GM18861 (cell line): ENCODE results near the gene WHRN.

ENCODE experiments used
- ATAC-seq: cut with Tn5 transposase; IDR thresholded peaks from one replicate; pipeline ENCODE4 v1.9.1; 2021; ENCODE audit not compliant: unreplicated experiment

WHRN gene

GRCh38 chr9:114473447-114473801, 31.8 kb downstream of the WHRN start:
- no peak for ATAC-seq

DNA sequence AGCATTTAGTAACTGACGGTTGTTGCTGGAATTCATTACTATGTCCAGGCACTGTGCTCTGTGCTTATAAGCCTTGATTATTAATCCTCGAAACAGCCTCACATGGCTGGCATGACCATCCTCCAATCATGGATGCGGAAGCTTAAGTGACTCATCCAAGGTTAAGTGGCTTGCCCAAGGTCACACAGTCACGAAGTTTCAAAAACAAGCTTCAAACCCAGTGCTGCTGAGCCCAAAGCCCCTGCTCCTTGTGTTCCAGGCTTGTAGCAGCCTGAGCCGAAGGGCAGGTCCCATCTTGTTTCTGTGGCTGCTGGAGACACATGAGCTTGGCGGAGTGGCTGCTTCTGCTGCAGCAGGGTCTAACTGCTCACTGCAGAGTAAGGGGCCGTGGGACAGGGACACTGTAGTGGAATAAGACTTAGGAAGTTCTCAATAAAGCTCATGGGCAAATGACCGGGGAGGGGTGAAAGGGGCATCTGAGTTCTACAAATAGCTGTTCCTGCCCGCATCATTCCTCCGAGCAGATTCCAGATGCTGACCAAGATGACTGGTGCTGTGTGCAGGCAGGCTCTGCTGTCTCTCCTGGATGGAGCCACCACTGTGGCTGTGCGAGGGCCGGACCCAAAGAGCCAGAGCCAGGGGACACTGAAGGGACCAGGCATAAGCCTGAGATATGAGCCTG, 32.4 kb downstream of the WHRN start:
- no peak for ATAC-seq

DNA sequence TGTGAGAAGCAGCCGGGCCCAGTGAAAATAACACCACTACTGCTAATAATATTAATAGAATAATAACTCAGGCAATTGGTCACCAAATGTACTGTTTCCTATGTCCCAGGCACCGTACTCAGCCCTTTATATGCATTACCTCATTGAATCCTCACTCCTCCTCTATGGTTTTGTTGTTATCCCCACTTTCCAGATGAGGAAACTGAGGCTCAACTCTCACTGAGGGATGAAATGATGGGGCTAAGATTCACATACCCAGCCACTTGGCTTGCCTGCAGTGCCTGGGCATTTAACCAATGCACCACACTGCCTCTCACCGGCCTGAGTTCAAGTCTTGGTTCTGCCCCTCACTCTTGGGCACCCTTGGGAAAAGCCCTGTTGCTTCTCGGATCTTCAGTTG, 34.1 kb downstream of the WHRN start:
- ATAC-seq, result no peak

DNA sequence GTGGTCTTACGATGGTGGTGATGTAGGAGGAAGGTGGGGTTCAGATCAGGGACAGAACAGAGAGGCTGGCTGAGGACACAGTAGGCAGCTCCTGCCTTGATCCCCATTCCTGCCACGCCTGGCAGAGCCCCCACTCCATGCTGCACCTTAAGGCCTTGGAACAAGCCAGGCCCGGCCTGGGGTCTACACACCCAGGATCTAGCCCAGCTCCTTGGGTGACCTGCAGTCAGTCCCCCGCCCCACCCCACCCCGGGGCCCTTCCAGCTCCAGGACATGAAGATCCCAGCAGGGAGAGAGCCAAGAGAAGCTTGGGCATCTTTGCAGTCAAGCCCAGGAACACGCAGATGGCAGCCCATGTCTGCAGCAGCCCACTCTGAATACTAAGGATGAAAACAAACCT, 34.7 kb downstream of the WHRN start:
- ATAC-seq, result no peak

- no peak for ATAC-seq
Measured at GRCh38 chr9:114470121-114470520, 35.2 kb downstream of the WHRN start.

- no peak for ATAC-seq
Measured at GRCh38 chr9:114469091-114469853, 36.0 kb downstream of the WHRN start.

GRCh38 chr9:114467910-114468309, 37.4 kb downstream of the WHRN start:
- ATAC-seq, result no peak

- ATAC-seq, result no peak
Measured at GRCh38 chr9:114467226-114467750, 38.0 kb downstream of the WHRN start.

GRCh38 chr9:114465906-114466900, 39.1 kb downstream of the WHRN start:
- ATAC-seq, result no peak

DNA sequence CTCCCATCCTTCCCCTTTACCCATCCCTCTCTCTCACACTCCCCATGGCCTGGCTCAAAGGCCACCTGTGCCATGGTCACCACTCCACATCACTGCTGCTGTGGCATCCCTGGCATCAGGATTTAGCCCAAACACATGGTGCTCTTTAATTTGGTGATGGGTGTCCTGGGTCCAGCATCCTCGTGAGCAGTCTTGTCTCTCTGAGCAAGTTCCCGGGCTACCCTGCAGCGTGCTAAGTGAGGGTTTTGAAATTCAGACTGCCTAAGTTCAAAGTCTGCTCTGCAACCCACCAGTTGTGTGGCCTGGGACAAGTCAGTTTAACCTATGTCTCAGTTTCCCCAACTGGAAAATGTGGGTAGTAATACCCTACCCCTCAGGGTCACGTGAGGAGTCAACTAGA, 39.9 kb downstream of the WHRN start:
- ATAC-seq, result no peak

GRCh38 chr9:114464281-114465051, 40.8 kb downstream of the WHRN start:
- no peak for ATAC-seq

DNA sequence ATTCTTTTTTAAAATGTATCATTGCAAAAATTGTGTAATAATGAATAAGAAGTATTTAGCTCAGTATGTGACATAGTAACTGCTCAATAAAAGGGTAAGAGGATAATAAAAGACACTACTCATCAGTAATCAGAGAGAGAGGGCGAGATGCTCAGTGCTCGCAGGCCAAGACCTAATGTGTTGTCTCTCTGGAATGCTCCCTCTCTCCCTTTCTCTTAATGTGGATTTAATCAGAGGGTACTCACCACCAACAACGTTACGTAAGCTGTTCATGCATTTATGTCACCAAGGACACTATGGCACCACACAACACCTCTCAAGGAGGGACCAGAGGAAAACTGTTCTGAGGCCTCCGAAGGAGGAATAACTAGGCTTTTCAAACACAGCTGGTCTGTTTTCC, 42.5 kb downstream of the WHRN start:
- no peak for ATAC-seq

DNA sequence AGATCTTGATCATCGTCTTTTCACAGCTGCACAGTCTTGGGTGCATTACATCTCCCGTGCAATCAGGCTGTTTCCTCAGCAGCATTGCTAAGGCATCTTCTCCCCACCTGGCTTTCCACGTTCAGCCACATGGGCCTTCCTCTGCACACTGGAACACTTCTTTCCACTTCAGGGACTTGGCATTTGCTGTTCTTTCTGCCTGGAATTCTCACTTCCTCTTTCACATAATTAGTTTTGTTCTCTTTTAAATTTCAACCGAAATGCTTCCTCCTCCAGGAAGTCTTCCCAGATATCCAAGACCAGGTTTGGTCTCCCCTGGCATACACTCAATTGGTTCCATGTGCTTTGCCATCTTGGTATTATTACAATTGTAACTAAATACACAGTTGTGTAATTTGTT, 43.8 kb downstream of the WHRN start:
- no peak for ATAC-seq

DNA sequence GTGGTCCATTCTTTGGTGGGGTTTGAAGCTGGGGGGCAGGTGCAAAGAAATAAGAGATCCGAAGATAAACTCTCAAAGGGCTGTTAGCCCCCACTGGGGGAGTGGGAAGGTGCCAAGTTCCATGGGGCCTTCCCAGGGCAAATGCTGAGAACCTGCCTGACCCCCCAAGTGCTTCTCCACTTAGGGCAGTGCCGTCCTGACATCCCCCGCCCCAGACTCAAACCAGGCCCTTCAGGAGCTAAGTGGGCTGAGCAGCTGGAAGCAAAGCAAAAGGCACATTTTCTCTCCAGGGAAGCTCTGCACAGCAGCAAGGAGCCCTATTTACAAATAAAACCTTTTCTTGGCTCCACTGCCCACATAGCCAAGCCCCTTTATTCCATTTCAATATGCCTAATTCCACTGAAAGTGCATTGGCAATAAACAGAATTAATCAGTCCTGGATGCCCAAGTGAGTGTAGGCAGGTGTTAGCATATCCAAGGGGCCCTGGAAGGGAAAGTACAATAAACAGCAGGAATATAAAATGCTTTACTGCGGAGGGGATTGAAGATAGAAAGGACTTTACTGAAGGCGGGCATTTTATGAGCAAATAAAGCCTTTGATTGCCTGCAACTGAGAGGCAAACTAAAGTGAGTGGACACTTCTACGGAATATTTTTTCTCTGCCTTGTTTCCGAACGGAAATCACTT, 44.6 kb downstream of the WHRN start:
- ATAC-seq, result no peak

GRCh38 chr9:114459464-114459863, 45.8 kb downstream of the WHRN start:
- no peak for ATAC-seq

- no peak for ATAC-seq
Measured at GRCh38 chr9:114456929-114457328, 48.3 kb downstream of the WHRN start.

- no peak for ATAC-seq
Measured at GRCh38 chr9:114454652-114455051, 50.6 kb downstream of the WHRN start.

- ATAC-seq, result no peak
Measured at GRCh38 chr9:114452219-114453165, 52.8 kb downstream of the WHRN start.

DNA sequence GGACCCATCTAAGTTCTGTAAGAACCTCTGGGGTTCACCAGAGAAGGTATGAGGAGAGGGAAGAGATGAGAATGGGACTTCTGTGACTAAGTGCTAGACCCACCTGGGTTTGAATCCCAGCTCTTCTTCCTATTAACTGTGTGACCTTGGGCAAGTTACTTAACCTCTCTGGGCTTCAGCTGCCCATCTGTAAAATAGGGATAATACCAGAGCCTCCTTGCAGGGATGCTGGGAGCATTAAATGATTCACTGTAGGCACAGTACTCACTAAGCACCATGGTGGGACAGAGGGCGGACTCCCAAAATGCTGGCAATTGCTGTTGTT, 53.6 kb downstream of the WHRN start:
- ATAC-seq, result no peak
